ENCODE data around the gene ICAM4.

- no peak for TF ChIP-seq POLR2AphosphoS5 (IDR thresholded peaks at IDR 0.05; ENCODE audit: low read depth, low read length)
- TF ChIP-seq TAF1 (IDR thresholded peaks at IDR 0.05; ENCODE audit: borderline replicate concordance, insufficient read depth, low read length), result no peak
These were observed 43.1 kb upstream of the ICAM4 start for GRCh38 chr19:10243606-10244005.
